ENCODE measurements around the gene MB.

DNA sequence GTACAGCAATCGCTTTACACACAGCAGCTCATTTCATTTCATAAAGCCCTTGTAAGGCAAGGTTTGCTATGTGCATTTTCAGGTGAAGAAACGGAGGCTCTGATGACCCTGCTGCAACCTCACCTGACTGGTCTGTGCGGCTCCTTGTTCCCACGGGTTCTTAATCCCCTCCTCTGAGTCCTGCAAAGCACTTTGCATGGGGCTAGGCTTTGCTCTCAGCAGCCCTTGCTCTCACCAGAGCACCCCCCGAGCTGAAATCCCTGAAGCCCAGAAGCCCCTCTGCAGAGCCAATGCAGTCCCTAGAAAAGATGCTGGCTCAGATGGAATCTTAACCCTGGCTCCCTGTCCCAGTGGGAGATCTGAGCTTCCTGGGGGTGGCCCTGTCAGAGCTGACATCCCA lies 20.1 kb upstream of the MB start:
- TF ChIP-seq, protein P1, sequence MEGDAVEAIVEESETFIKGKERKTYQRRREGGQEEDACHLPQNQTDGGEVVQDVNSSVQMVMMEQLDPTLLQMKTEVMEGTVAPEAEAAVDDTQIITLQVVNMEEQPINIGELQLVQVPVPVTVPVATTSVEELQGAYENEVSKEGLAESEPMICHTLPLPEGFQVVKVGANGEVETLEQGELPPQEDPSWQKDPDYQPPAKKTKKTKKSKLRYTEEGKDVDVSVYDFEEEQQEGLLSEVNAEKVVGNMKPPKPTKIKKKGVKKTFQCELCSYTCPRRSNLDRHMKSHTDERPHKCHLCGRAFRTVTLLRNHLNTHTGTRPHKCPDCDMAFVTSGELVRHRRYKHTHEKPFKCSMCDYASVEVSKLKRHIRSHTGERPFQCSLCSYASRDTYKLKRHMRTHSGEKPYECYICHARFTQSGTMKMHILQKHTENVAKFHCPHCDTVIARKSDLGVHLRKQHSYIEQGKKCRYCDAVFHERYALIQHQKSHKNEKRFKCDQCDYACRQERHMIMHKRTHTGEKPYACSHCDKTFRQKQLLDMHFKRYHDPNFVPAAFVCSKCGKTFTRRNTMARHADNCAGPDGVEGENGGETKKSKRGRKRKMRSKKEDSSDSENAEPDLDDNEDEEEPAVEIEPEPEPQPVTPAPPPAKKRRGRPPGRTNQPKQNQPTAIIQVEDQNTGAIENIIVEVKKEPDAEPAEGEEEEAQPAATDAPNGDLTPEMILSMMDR (optimal IDR thresholded peaks at IDR 0.05 in 1 of 3, IDR thresholded peaks at IDR 0.05 in 1 of 3, conservative IDR thresholded peaks at IDR 0.05 in 1 of 3; ENCODE audit: extremely low read depth in 1 of 3, insufficient read depth in 2 of 3, low read length in 3 of 3): no peak
- no peak for TF ChIP-seq EZH2 (IDR thresholded peaks at IDR 0.05; ENCODE audit: low read length)

Measured in keratinocyte (primary cell).